ENCODE results near the gene DIP2C.
"Not testable (repeated sequence)": the region's sequence is repeated elsewhere in the genome, so short reads cannot be mapped to it uniquely, and the experiment has no call there.

DIP2C gene, protein sequence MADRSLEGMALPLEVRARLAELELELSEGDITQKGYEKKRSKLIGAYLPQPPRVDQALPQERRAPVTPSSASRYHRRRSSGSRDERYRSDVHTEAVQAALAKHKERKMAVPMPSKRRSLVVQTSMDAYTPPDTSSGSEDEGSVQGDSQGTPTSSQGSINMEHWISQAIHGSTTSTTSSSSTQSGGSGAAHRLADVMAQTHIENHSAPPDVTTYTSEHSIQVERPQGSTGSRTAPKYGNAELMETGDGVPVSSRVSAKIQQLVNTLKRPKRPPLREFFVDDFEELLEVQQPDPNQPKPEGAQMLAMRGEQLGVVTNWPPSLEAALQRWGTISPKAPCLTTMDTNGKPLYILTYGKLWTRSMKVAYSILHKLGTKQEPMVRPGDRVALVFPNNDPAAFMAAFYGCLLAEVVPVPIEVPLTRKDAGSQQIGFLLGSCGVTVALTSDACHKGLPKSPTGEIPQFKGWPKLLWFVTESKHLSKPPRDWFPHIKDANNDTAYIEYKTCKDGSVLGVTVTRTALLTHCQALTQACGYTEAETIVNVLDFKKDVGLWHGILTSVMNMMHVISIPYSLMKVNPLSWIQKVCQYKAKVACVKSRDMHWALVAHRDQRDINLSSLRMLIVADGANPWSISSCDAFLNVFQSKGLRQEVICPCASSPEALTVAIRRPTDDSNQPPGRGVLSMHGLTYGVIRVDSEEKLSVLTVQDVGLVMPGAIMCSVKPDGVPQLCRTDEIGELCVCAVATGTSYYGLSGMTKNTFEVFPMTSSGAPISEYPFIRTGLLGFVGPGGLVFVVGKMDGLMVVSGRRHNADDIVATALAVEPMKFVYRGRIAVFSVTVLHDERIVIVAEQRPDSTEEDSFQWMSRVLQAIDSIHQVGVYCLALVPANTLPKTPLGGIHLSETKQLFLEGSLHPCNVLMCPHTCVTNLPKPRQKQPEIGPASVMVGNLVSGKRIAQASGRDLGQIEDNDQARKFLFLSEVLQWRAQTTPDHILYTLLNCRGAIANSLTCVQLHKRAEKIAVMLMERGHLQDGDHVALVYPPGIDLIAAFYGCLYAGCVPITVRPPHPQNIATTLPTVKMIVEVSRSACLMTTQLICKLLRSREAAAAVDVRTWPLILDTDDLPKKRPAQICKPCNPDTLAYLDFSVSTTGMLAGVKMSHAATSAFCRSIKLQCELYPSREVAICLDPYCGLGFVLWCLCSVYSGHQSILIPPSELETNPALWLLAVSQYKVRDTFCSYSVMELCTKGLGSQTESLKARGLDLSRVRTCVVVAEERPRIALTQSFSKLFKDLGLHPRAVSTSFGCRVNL (N-terminal part only)

DNA sequence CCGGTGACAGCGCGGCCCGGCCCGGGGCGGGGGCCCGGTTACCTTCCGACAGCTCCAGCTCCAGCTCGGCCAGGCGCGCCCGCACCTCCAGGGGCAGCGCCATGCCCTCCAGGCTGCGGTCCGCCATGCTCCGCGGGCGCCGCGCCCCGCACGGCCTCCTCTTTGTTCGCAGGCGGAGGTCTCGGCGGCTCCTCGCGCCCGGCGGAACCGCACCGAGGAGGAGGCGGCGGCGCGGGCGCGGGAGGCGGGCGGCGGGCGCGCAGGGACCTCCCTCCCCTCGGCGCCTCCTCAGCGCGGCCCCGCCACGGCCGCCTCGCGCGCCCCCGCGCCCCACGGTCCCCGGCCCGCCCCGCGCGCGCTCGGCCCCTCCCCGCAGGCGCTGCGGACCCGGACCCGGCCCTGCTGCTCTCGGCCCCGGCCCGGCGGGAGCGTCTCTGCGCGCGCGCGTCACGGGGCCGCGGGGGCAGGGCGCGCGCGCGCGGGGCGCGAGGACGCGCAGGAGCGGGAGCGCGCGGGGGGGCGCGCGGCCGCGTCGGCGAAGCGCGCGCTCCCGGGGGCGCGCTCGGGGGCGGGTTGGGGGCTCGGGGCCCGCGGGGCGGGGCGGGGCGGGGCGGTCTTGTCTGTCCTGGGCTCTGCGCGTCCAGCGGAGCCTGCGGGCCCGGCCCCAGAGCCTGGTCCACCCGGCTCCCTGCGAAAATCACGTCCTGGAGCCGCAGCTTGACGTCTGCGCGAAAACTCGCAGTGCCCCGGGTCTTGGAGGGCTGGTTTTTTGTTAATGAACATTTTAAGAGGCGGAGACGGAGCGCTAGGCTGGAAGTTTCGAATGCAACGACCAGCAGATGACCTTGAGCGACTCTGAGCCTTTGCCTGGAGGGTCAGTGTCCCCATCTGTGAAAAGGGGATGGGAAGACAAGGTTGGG lies at the start of gene DIP2C:
DIP2C (minus strand) TSS at position 217 of the 920 bp plus-strand sequence; CDS start at position 127, 90 bp downstream.
- DNase-seq: no peak

DNA sequence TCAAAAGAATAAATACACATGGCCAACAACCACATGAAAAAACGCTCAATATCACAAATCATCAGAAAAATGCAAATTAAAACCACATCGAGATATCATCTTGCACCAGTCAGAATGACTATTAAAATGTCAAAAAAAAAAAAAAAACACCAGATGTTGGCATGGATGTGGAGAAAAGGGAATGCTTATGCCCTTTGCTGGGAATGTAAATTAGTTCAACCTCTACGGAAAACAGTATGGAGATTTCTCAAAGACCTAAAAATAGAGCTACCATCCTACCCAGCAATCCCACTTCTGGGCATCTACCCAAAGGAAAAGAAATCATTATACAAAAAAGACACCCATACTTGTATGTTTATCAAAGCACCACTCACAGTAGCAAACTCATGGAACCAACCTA lies 45.0 kb upstream of the DIP2C start:
- DNase-seq: no peak

DNA sequence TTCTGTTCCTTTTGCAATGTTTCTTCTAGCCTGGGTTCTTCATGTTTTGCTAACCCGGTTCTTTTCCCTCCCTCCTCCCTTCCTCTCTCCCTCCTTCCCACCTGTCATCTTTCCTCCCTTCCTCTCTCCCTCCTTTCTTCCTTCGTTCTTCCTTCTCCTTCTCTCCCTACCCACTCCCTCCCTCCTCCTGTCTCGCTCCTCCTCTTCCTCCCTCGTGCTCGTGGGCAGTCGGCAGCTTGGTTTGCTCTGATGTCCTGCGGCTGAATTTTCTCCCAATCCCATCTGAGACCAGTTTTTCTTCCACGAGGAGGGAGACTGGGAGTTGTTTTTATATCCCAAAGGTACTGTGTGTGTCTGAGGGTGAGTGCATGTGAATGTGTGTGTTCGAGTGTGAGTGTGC lies 43.6 kb upstream of the DIP2C start:
- DNase-seq: no peak

DNA sequence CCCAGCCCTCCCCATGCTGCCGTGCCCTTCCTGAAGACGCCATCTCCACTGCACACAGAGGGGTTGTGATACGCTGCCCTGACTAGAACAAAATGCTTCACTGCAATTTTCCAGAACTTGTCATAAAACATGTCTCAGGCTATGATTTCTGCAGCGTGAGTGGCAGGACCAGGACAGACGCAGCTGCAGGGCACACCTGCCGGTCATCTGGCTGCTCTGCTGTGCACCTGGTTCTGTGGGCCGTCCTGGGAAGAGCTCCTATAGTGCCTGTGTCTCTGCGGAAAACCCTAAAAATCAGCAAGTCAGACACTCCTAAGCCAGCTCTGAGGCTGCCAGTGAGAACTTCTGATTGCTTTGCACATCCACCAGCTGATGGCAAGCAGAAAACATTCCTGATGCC lies 39.7 kb upstream of the DIP2C start:
- DNase-seq: no peak

DNA sequence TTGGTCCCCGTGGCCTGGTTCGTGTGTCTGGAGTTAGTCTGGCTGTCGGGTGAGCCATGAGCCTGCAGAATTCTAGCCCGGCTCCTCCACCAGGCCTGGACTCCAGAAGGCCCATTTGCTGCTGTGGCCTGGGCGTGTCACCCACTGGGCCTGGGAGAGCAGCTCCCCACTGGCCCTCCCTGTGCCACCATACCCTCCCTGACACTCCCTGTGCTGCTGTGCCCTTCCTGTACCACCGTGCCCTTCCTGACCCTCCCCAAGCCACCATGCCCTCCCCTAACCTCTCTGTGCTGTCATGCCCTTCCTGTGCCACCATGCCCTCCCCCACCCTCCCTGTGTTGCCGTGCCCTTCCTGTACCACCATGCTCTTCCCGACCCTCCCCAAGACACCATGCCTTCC lies 39.1 kb upstream of the DIP2C start:
- no peak for DNase-seq

DNA sequence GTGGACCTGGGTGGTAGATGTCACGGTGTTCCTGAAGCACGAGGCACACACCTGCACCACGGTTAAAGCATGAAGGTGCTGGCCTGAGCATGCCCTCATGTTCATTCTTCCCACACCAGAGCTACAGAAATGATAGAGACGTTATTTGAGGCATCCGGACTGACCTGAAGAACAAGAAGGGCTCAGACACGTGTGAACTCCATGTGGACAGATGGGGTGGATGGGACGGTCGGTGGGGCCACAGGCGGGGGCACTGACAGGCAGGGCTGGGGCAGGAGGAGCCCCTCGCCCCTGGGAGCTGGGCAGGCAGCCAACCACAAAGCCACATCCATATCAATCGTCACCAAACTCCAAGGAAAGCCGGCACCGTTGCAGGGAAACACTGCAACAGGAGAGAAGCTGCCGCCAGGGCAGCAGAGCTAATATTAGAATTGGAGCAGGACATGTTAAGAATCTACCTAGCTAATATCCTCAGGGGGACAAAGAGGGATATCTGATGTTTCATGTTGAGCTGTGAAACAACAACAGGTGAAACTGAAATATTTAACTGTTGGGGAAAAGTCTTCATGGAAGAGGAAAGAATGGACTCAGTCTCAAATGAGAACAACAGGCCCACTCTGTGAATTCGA lies 37.8 kb upstream of the DIP2C start:
- DNase-seq: no peak

DNA sequence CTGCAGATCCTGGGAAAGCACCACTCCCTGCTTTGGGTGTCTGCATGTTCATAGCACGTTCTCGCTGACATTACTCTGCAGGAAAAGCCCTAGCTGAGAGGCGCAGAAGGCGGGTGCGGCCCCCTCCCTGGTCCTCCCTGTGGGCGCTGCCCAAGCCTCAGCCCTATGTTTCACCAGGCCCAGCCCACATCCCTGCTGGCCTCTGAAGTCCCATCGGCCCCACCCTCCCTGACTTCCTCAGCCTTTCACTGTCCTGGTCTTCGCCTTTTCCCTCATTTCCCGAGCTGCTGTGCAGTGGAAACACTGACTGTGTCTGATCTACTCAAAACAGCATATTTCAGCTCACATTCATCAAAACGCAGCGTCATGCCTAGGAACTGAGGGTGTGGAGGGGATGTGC lies 36.3 kb upstream of the DIP2C start:
- no peak for DNase-seq

DNA sequence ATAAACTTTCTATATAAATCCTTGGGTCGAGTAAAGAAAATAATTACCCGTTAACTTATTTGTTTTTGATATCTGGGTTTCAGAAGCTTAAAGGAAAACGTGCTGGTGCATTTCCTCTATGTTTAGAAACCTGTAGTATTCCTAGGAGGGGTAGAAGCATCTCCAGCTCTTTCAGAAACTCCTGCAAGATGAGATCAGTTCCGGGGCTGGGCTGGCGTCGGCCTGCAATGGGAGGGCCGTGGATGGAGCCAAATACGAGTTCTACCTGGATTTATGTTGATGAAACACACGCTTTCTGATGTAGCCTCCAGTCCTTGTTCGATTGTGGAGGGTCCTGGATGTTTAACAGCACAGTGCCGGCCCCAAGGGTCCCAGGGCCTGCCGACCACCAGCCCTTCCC lies 35.8 kb upstream of the DIP2C start:
- DNase-seq: no peak

DNA sequence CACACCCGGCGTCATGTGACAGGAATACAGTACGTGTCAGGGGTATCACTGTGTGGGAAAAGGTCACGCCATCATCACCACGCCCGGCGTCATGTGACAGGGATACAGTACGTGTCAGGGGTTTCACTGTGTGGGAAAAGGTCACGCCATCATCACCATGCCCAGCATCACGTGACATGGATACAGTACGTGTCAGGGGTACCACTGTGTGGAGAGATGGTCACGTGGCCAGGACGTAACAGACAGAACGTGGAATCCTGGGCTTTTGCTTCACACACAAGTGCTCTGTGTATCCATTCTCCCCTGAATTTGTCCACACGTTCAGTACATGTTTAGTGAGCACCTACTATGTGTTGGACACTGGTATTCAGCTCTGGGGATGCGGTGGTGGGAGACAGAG lies 34.5 kb upstream of the DIP2C start:
- DNase-seq: no peak

DNA sequence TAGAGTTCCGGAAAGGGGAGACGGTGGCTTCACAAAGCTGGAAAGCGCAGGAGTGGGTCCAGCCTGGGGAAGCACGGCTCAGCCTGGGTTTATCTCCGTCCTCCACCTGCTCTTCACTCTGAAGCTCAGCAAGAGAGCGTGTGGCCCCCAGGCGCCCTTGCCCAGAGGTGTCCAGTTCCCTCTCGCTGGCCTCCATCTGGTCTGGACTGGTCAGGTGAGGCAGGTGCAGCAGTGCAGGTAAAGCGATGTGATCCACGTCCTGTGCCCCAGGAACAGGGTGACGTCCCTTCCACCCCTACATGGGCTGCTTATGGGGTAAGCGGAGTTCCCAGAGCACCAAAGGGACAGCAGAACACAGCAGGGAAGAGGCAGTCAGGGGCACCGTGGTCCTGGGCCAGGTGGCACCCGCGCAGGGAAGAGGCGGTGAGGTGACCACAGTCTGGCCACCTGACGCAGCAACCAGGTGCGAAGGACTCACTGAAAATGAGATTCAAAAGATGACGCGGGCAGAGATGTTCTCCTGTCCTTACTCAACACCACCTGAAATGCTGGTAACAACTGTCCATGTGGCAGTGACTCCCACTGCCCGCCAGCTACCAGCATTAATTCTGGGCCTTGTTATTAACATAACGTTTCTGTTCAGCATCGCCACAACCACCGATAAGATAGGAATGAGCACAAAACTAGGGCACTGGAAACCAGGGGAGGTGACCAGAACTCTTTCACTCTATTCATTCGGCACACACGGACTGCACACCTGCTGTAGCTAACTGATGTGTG lies 33.0 kb upstream of the DIP2C start:
- no peak for DNase-seq

DNA sequence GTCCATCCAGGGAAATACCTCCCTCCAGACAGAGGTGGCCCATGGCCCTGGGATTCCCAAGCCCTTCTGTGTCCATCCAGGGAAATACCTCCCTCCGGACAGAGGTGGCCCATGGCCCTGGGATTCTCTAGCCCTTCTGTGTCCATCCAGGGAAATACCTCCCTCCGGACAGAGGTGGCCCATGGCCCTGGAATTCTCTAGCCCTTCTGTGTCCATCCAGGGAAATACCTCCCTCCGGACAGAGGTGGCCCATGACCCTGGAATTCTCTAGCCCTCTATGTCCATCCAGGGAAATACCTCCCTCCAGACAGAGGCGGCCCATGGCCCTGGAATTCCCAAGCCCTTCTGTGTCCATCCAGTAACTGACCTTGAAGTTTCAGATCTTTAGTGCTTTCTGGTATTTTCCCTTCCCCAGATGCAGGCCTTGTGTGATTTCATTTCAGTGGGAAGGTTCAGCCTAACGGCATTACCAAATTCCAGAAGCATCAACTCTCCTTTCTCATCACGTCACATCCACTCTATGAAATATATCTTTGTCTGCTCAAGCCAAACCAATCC lies 28.8 kb upstream of the DIP2C start:
- no peak for DNase-seq

DNA sequence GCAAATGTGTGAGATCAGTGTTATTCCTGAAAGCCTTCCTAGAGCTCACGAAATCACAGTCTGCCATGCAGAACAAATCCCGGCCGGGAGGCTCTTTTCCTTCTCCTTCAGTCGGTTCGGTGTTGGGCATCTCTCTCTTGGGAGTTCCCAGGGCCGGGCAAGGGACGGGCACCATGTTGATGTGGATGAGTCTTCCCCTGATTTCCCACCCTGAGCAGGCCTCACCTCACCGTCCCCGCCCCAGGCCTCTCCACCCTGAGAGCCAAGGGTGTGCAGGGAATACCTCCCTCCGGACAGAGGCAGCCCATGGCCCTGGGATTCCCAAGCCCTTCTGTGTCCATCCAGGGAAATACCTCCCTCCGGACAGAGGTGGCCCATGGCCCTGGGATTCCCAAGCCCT lies 28.0 kb upstream of the DIP2C start:
- no peak for DNase-seq

DNA sequence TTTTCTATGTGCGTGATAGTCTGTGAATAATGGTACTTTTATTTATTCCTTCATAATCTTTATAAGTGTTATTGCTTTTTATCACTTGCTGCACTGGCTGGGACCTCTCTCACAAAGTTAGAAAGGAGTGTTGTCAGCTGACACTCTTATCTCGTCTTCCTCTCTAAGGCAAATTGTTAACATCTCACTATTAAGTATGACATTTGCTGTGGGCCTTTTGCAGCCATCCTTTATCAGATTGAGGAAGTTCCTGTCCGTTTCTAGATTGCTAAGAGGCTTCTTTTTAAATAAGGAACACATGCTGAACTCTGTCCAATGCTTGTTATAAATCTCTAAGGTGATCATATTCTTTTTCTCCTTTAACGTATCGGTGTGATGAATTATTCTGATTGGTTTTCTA lies 27.4 kb upstream of the DIP2C start:
- DNase-seq: no peak

DNA sequence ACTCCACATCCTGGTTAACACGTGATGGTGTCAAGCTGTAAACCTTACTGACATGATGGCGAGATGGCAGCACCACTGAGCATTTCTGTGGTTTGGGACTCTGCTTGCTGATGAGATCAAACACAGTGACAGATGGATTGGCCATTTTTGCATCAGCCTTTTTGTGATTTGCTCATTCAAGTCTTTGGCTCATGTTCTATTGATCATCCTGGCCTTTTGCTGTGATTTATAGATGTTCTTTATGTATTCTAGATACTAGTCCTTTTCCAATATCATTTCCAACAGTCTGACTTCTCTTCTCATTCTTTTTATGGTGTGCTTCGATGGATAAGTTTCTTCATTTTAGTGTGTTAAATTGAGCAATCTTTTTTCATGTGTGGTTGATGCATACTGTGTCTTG lies 24.7 kb upstream of the DIP2C start:
- no peak for DNase-seq

DNA sequence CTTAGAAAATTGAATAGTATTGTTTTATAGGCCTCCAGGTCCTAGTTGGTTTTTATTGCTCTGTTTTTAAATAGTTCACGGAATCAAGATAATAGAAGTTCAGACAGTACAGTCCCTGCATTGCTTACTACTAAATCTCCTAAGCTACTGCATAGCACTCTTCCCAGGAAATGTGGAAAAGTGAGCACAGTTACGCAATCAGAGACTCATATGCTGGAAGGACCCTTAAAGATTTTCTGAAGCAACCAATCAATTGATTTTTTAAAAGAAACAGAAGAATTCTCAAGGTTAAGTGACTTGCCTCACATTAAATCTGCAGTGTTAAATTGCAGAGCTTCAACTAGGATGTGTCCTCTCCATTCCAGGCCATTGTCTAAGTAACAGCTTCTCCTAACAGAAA lies 23.1 kb upstream of the DIP2C start:
- DNase-seq: no peak

DNA sequence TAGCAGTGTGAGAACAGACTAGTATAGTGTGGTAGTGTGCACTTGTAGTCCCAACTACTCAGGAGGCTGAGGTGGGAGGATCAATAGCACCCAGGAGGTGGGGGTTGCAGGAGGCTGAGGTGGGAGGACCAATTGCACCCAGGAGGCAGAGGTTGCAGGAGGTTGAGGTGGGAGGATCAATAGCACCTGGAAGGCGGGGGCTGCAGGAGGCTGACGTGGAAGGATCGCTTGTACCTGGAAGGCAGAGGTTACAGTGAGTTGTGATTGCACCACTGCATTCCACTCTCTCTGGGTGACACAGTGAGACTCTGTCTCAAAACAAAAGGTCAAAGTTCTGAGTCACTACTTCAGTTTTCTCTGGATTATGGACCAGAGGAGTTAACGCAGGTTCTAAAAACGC lies 22.6 kb upstream of the DIP2C start:
- no peak for DNase-seq

DNA sequence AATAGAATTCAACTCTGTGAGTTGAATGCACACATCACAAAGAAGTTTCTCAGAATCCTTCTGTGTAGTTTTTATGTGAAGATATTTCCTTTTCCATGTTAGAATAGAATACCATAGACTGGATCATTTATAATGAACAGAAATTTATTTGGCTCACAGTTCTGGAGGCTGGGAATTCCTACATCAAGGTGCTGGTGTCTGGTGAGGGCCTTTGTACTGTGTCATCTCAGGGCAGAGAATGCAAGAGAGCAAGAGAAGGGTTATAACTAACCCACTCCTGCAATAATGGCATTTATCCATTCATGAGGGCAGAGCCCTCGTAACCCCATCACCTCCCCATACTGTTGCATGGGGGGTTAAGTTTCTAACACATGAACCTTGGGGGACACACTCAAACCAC lies 18.4 kb upstream of the DIP2C start:
- DNase-seq: no peak

DNA sequence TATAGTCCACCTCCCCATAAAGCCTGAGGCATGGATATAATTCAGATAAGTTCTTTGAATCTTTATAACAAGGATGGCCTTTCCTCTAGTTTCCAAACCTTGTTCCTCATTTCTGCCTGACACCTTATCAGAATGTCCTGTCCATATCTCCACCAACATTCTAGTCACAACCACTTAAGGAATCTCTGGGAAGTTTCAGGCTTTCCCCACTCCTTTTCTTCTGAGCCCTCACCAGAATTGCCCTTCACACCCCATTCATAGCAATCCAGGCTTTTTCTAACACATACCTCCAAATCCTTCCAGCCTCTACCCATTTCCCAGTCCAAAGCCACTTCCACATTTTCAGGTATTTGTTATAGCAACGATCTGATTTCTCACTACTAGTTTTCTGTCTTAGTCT lies 18.0 kb upstream of the DIP2C start:
- DNase-seq: no peak

DNA sequence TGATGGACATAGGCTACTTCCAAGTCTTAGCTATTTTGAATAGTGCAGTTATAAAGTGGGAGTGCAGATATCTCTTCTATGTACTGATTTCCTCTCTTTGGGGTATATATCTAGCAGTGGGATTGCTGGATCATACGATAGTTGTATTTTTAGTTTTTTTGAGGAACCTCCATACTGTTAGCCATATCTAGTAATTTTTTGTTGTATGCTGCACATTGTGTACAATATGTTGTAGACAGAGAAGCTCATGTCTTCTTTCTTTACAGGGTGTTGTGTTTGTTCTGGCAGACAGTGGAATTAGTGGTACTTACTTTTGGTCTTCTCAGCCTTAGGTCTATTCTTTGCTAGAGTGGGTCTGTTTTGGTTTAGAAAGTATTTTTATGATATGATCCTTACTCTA lies 13.7 kb upstream of the DIP2C start:
- DNase-seq: no peak

DNA sequence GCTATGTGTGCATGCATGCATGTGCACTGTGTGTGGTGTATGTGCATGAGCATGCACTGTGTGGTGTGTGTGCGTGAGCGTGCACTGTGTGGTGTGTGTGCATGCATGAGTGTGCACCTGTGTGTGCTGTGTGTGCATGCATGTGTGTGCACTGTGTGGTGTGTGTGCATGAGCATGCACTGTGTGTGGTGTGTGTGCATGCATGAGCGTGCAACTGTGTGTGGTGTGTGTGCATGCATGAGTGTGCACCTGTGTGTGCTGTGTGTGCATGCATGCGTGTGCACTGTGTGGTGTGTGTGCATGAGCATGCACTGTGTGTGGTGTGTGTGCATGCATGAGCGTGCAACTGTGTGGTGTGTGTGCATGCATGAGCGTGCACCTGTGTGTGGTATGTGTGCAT lies 10.7 kb upstream of the DIP2C start:
- DNase-seq: not testable (repeated sequence)

All from activated CD8-positive, alpha-beta memory T cell treated with anti-CD3 and anti-CD28 coated beads for 24 hours (primary cell).